Measurements from ENCODE around the gene FAM117A. TPM values are rescaled to one million over a fixed set of nuclear protein-coding genes. Genes with fewer than 3 reads are reported as not detected.

FAM117A gene
- total RNA-seq, 4 donors from 2014 or later = 5.6 to 7.5 (median 6.5) TPM

DNA sequence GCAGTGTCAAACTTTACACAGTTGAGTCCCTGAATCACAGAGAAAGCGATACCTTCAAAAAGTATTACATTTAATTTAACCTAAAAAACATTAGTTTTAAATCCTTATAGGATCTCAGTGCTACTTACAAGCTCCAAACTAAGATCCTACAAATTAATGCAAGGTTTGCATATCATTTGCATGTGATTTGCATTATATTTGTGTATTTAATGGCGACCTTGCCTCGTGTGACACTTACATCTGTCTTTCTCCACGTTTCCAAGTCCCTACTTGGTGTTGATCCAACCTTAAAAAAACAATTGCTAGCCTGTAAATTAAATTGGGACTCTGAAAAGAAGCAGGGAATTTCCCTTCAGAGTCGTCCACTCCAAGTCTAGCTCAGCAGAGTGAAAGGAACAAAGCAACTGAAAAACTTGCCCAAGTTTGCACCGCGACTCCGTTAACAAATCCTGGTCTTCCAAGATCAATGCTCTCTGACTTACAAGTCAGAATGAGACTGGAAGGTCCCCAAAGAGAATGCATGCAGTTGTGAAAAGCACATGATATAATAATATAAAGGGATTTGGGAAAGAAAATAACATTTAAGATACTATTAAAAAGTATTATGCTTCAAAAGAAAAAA, 739 bp upstream of the FAM117A start:
- intact Hi-C loops (cut with DNase I) = no loop called here
- H3K4me3 ChIP-seq = peak overlapping the region; percentile 78 to 97 (median 95)
- H3K27ac ChIP-seq = peak overlapping the region; percentile 15 to 90 (median 73)

DNA sequence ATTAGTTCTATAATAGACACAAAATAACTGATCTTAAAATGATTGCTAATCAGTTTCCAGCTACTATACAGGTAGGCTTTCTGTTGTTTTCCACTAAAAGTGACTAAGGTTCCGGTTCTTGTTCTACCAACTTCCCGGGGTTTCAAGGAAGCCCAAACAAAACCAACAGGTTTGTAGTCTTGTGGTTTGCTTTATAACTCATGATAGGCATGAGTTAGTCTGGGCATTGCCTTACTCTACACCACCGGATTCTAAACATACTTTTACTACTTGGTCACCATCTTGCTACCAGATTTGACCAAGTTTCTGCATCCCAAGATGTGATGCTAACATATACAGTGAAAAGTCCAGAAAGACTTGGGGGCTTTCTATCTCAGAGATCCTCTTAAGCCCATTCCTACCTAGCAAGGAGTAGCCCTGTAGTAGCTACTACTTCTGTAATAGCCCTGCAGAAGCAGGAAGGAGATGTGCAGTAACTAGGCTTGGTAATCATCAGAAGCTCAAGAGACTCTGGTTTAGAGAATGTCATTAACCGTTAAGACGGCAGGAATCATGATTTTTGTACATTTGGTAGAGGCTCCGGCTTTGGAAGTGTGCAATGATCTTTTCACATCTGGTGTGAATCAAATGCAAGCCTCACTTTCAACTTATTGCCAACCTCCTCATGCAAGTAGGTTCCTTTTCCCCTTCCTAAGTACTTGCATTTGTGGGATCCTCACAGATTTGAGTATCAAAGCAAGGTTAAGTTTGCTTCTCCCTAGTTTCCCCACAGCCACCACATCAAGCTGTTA, 1.6 kb downstream of the FAM117A start:
- H3K27me3 ChIP-seq = no peaks in the 10 kb centered on the region
- no peak for TF ChIP-seq POLR2A (IDR thresholded peaks at IDR 0.05)
- TF ChIP-seq, protein P1, sequence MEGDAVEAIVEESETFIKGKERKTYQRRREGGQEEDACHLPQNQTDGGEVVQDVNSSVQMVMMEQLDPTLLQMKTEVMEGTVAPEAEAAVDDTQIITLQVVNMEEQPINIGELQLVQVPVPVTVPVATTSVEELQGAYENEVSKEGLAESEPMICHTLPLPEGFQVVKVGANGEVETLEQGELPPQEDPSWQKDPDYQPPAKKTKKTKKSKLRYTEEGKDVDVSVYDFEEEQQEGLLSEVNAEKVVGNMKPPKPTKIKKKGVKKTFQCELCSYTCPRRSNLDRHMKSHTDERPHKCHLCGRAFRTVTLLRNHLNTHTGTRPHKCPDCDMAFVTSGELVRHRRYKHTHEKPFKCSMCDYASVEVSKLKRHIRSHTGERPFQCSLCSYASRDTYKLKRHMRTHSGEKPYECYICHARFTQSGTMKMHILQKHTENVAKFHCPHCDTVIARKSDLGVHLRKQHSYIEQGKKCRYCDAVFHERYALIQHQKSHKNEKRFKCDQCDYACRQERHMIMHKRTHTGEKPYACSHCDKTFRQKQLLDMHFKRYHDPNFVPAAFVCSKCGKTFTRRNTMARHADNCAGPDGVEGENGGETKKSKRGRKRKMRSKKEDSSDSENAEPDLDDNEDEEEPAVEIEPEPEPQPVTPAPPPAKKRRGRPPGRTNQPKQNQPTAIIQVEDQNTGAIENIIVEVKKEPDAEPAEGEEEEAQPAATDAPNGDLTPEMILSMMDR (IDR thresholded peaks at IDR 0.05) = no peak
- peak overlapping the region in 3 of 4 donors; percentile 78 to 97 (median 94) for H3K4me3 ChIP-seq
- intact Hi-C loops (cut with DNase I) = no loop called here
- H3K27ac ChIP-seq = peak overlapping the region in 2 of 4 donors; percentile 87 to 90
- no peaks in the 10 kb centered on the region for H3K9me3 ChIP-seq
- no peak for DNase-seq
- peaks cover 14 to 45% (median 22%) of the 10 kb centered on the region in 3 donors for H3K4me1 ChIP-seq
- H3K36me3 ChIP-seq = peaks cover 0 to 4% (median 4%) of the 10 kb centered on the region in 3 donors
- 60 to 69% methylated on average over 6 of the region's 6 CpGs for WGBS, 2 donors

More for the DNA sequence above, 739 bp upstream of the FAM117A start:
- Histone ChIP-seq H3K9me3 (no peaks in the 10 kb centered on the region), H3K27me3 (no peaks in the 10 kb centered on the region), H3K4me1 (peaks cover 14 to 41% (median 22%) of the 10 kb centered on the region in 3 donors), H3K36me3 (no peaks in the 10 kb centered on the region)
- DNase-seq = no peak
- TF ChIP-seq POLR2A (IDR thresholded peaks at IDR 0.05) = no peak
- TF ChIP-seq, protein P1 (IDR thresholded peaks at IDR 0.05) = no peak
- 14 to 15% methylated on average over 8 of the region's 8 CpGs for WGBS, 2 donors

DNA sequence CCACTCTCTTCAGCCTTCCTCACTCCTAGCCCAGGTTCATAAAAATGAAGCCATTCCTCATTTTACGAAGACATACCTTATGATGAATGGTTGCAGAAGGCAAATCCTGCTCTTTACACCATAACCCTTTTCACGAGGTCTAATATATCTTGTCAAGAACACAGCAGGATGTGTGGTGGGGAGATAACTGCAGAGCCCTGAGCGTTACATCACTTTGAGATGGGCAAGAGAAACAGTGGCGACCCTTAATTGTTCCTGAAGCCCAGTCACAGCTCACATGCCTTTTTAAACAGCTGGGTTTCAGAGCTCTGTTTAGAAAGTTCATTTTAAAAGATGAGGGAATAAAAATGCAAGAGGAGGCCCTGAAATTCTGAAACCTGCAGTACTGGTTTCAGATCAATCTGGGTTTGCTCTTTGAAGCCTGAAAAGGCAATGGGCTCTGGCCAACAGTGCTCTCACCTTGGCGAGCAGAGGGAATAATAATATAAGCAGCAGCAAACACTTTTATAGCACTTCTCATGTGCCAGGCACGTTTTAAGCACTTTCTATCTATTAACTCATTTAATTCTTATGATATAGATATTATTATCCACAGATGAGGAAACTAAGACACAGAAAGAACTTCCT, 2.9 kb downstream of the FAM117A start:
- Histone ChIP-seq H3K4me1 (peaks cover 14 to 48% (median 22%) of the 10 kb centered on the region in 3 donors), H3K36me3 (peaks cover 0 to 4% (median 4%) of the 10 kb centered on the region in 3 donors), H3K9me3 (no peaks in the 10 kb centered on the region), H3K27me3 (no peaks in the 10 kb centered on the region), H3K4me3 (no peak overlapping the region), H3K27ac (peak overlapping the region in 2 of 4 donors; percentile 2 to 24)
- WGBS, 2 donors = 44 to 46% methylated on average over 6 of the region's 6 CpGs
- intact Hi-C loops (cut with DNase I) = no loop called here
- TF ChIP-seq POLR2A (IDR thresholded peaks at IDR 0.05) = no peak
- TF ChIP-seq, protein P1 (IDR thresholded peaks at IDR 0.05) = no peak
- no peak for DNase-seq

GRCh38 chr17:49760296-49760695, 3.6 kb downstream of the FAM117A start:
- Histone ChIP-seq H3K9me3 (no peaks in the 10 kb centered on the region), H3K4me1 (peaks cover 14 to 54% (median 22%) of the 10 kb centered on the region in 3 donors), H3K4me3 (no peak overlapping the region), H3K36me3 (peaks cover 0 to 4% (median 4%) of the 10 kb centered on the region in 3 donors), H3K27ac (peak overlapping the region in 1 of 4 donors; percentile 2), H3K27me3 (no peaks in the 10 kb centered on the region)
- intact Hi-C loops (cut with DNase I) = no loop called here
- no peak for DNase-seq
- TF ChIP-seq, protein P1 (IDR thresholded peaks at IDR 0.05) = no peak
- TF ChIP-seq POLR2A (IDR thresholded peaks at IDR 0.05) = no peak
- WGBS, 2 donors = 73 to 76% methylated on average over 1 of the region's 1 CpG
